ENCODE measurements around the gene BSND. TPM values are rescaled to one million over a fixed set of nuclear protein-coding genes. Genes with fewer than 3 reads are reported as not detected.

BSND gene
- total and polyA plus RNA-seq, 9 of the 15 experiments (the other 6 are each of a cell fraction or from before 2014, with no cell fraction given): not detected

- TF ChIP-seq NR4A1 (CRISPR knock-in tag; IDR thresholded peaks at IDR 0.05) (no peak), NR4A1 (tag; IDR thresholded peaks at IDR 0.05) (no peak), ADNP (tag; IDR thresholded peaks at IDR 0.05) (no peak), ZBTB8A (IDR thresholded peaks at IDR 0.05; ENCODE audit: partially characterized antibody) (no peak), FOXJ3 (CRISPR knock-in tag; IDR thresholded peaks at IDR 0.05) (no peak), DACH1 (IDR thresholded peaks at IDR 0.05; ENCODE audit: partially characterized antibody) (no peak), FOXK1 (CRISPR knock-in tag; IDR thresholded peaks at IDR 0.05; ENCODE audit: borderline replicate concordance) (no peak), BHLHE40 (IDR thresholded peaks at IDR 0.05; ENCODE audit: low read length) (0 out of 2 replicates have a peak, but pooled peaks have one; percentile 5), ZNF121 (CRISPR knock-in tag; conservative IDR thresholded peaks at IDR 0.05) (no peak), SREBF2 (CRISPR knock-in tag; IDR thresholded peaks at IDR 0.05) (no peak), IRF1 (CRISPR knock-in tag; IDR thresholded peaks at IDR 0.05; ENCODE audit: borderline replicate concordance) (no peak), PHB (CRISPR knock-in tag; IDR thresholded peaks at IDR 0.05) (no peak), ZNF143 (CRISPR knock-in tag; IDR thresholded peaks at IDR 0.05) (no peak), MTA3 (IDR thresholded peaks at IDR 0.05; ENCODE audit: borderline replicate concordance) (peak; percentile 70; the same call in 1 of the 2 replicates), CBFB (CRISPR knock-in tag; IDR thresholded peaks at IDR 0.05) (no peak), ZNF644 (tag; IDR thresholded peaks at IDR 0.05; ENCODE audit: low read depth) (no peak), NCOA2 (IDR thresholded peaks at IDR 0.05; ENCODE audit: partially characterized antibody in 2 of 2) (no peak), TRIM25 (IDR thresholded peaks at IDR 0.05; ENCODE audit: borderline replicate concordance) (no peak), PRPF4 (IDR thresholded peaks at IDR 0.05; ENCODE audit: insufficient read depth, low read depth, low read length, poor library complexity, severe bottlenecking) (no peak), HOMEZ (CRISPR knock-in tag; IDR thresholded peaks at IDR 0.05) (no peak), KAT2B (IDR thresholded peaks at IDR 0.05; ENCODE audit: low read depth, low read length) (no peak), TBP (optimal IDR thresholded peaks at IDR 0.05; ENCODE audit: low read depth, low read length) (no peak), RBM25 (IDR thresholded peaks at IDR 0.05; ENCODE audit: low read depth, low read length, severe bottlenecking) (peak; percentile 67), PTTG1 (tag; IDR thresholded peaks at IDR 0.05; ENCODE audit: low read depth) (no peak), ZFP30 (CRISPR knock-in tag; IDR thresholded peaks at IDR 0.05; ENCODE audit: borderline replicate concordance) (no peak)
These were observed 23.3 kb downstream of the BSND start (continued) for GRCh38 chr1:55021942-55022546.
